RPMI7951 (cell line): ENCODE measurements around the gene DYNC1LI1. TPM values are rescaled to one million over a fixed set of nuclear protein-coding genes. Genes with fewer than 3 reads are reported as not detected.
A peak's percentile ranks its signal among the peaks of the same experiment; 100 is the strongest.
"Not testable (repeated sequence)": the region's sequence is repeated elsewhere in the genome, so short reads cannot be mapped to it uniquely, and the experiment has no call there.

Experiments
- DNase-seq: peaks from one replicate; pipeline ENCODE4 v3.0.0-alpha.2; 2012; ENCODE audit warnings: low read depth
- total RNA-seq: library from RNA; depleted of rRNA; stranded (reverse); fragments of >200 nt; shearing (Covaris generic); gene quantifications from 2 replicates; pipeline ENCODE4 v1.2.3, GENCODE V29; 2014

Gene DYNC1LI1
- total RNA-seq, 1 experiment from 2014 or later, result 56.1 TPM

- no peak for DNase-seq
Observed at GRCh38 chr3:32531010-32531647, 39.5 kb downstream of the DYNC1LI1 start.

GRCh38 chr3:32525720-32526119, 44.9 kb downstream of the DYNC1LI1 start:
- DNase-seq, result no peak

GRCh38 chr3:32522682-32523081, 48.0 kb downstream of the DYNC1LI1 start:
- peak; percentile 24 for DNase-seq

- not testable (repeated sequence) for DNase-seq
Observed at GRCh38 chr3:32518921-32519320, 51.7 kb downstream of the DYNC1LI1 start.

- not testable (repeated sequence) for DNase-seq
Observed at GRCh38 chr3:32516751-32517150, 53.9 kb downstream of the DYNC1LI1 start.

- no peak for DNase-seq
Observed at GRCh38 chr3:32511005-32511404, 59.7 kb downstream of the DYNC1LI1 start.

- DNase-seq, result peak; percentile 69
Observed at GRCh38 chr3:32510075-32510724, 60.5 kb downstream of the DYNC1LI1 start.

GRCh38 chr3:32508711-32509110, 61.9 kb downstream of the DYNC1LI1 start:
- no peak for DNase-seq

GRCh38 chr3:32506466-32506865, 64.2 kb downstream of the DYNC1LI1 start:
- DNase-seq, result no peak

- DNase-seq, result no peak
Observed at GRCh38 chr3:32502946-32503286, 67.7 kb downstream of the DYNC1LI1 start.

- peak; percentile 81 for DNase-seq
Observed at GRCh38 chr3:32502118-32502945, 68.3 kb downstream of the DYNC1LI1 start, which contains the start of gene CMTM6. Gene CMTM6 (minus strand): TSS chr3:32502852. CDS start chr3:32502745, 107 bp downstream.

GRCh38 chr3:32501783-32502117, 68.9 kb downstream of the DYNC1LI1 start:
- no peak for DNase-seq

- DNase-seq, result peak; percentile 37
Observed at GRCh38 chr3:32500880-32501782, 69.5 kb downstream of the DYNC1LI1 start.

- DNase-seq, result no peak
Observed at GRCh38 chr3:32500231-32500630, 70.4 kb downstream of the DYNC1LI1 start.

- no peak for DNase-seq
Observed at GRCh38 chr3:32499585-32499984, 71.1 kb downstream of the DYNC1LI1 start.

- DNase-seq, result no peak
Observed at GRCh38 chr3:32498992-32499391, 71.7 kb downstream of the DYNC1LI1 start.

GRCh38 chr3:32498252-32498651, 72.4 kb downstream of the DYNC1LI1 start:
- DNase-seq, result no peak

GRCh38 chr3:32495609-32496008, 75.0 kb downstream of the DYNC1LI1 start:
- DNase-seq, result no peak

GRCh38 chr3:32495085-32495484, 75.6 kb downstream of the DYNC1LI1 start:
- DNase-seq, result no peak

GRCh38 chr3:32493437-32494414, 76.9 kb downstream of the DYNC1LI1 start:
- peak; percentile 41 for DNase-seq
